Peyer's patch (tissue), 4 donors: Measurements from ENCODE around the gene B3GNT5. TPM values are rescaled to one million over a fixed set of nuclear protein-coding genes. Genes with fewer than 3 reads are reported as not detected.

Source experiments
- DNase-seq, 3 donors: peaks; one replicate each; pipeline ENCODE4 v3.0.0-alpha.2; 2017 to 2019
- H3K27ac ChIP-seq, 4 donors: fragments of 200-600 bp; sonication (generic); one replicate each; pipeline ENCODE4 v1.5.1; 2016 to 2019
- H3K27me3 ChIP-seq, 2 donors: fragments of 200-600 bp; sonication (generic); one replicate each; pipeline ENCODE4 v1.5.1; 2019
- H3K36me3 ChIP-seq, 3 donors: fragments of 200-600 bp; sonication (generic); one replicate each; pipeline ENCODE4 v1.5.1; 2016 to 2019
- H3K4me1 ChIP-seq, 4 donors: fragments of 200-600 bp; sonication (generic); one replicate each; pipeline ENCODE4 v1.5.1; 2016 to 2019
- H3K4me3 ChIP-seq, 4 donors: fragments of 200-600 bp; sonication (generic); 1 replicate in 3 of 4; 2 replicates in 1 of 4; pipeline ENCODE4 v1.5.1; 2016 to 2019; ENCODE audit warnings: mild to moderate bottlenecking in 1 of 4
- H3K9me3 ChIP-seq, 4 donors: fragments of 200-600 bp; sonication (generic); one replicate each; pipeline ENCODE4 v1.5.1; 2016 to 2019; ENCODE audit warnings: mild to moderate bottlenecking in 1 of 4
- POLR2A ChIP-seq, 2 donors: fragments of 450-650 bp; IDR thresholded peaks; one replicate each; pipeline ENCODE4 v1.5.1; 2017; ENCODE audit warnings: antibody characterized with exemption in 2 of 2, mild to moderate bottlenecking in 2 of 2, moderate library complexity in 2 of 2
- total RNA-seq, 4 donors: library from RNA; depleted of rRNA; stranded (reverse); fragments of >200 nt; gene quantifications; one replicate each; pipeline ENCODE4 v1.1.0, GENCODE V29; 2016
- TF ChIP-seq, protein P1 (sequence below), 6 experiments: fragments of 450-650 bp in 4 of 6; fragments of 200-600 bp in 2 of 6; sonication (generic) in 1 of 6; IDR thresholded peaks; one replicate each; pipeline ENCODE4 v1.5.1; 2017 to 2019; ENCODE audit warnings: antibody characterized with exemption in 6 of 6, mild to moderate bottlenecking in 3 of 6, moderate library complexity in 1 of 6

The B3GNT5 gene
- total RNA-seq, 4 donors from 2014 or later: 15.7 to 66.2 (median 42.2) TPM

DNA sequence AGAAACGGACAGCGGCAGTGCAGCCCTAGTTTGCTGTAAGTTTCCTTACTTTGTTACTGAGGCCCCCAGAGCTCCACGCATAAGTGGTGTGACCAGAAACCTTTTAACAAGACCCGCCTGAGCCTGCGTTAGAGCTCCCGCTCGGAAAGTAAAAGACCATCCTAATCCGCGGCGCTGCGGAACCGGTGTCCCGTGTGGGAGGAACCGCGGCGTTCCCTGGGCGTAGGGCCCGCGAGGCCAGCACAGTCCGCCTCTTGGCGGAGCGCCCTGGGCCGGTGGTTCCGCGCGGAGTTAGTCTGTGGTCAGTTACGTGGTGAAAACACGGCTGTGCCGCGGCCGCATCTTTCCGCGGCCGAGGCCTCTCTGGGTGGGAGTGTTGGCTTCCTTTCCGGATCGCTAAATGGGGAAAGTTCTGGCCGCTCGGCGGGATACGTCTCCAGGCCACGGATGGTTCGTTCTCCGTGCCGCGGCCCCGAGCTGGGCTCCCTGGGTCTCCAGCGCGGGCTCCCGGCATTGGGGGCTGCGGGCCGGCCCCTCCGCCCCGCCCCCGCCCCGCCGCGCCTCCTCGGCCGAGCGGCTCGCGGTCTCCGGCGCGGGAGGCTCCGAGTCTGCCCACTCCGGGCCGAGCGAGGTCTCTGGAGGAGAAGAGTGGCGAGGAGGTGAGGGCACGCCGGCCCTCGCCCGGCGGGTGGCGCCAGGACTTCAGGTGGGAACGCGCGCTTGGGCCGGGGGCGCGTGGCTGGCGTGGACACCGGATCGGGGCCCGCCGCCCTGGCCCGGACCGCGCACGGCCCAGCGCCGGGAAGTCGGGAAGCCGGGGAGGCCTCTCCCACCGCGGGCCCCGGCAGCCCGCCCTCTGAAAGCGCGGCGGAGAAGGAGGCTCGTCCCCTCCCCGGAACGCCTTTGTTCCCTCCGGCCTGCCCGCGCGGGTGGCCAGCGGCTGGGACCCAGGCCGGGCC lies 754 bp downstream of the B3GNT5 start:
- DNase-seq: peak; percentile 19 to 76 (median 68)
- no peaks in the 10 kb centered on the region for H3K36me3 ChIP-seq
- H3K9me3 ChIP-seq: no peaks in the 10 kb centered on the region
- no peaks in the 10 kb centered on the region for H3K27me3 ChIP-seq
- peaks cover 0 to 9% (median 0%) of the 10 kb centered on the region in 4 donors for H3K4me1 ChIP-seq
- no peak for TF ChIP-seq POLR2A (IDR thresholded peaks at IDR 0.05)
- TF ChIP-seq, protein P1, sequence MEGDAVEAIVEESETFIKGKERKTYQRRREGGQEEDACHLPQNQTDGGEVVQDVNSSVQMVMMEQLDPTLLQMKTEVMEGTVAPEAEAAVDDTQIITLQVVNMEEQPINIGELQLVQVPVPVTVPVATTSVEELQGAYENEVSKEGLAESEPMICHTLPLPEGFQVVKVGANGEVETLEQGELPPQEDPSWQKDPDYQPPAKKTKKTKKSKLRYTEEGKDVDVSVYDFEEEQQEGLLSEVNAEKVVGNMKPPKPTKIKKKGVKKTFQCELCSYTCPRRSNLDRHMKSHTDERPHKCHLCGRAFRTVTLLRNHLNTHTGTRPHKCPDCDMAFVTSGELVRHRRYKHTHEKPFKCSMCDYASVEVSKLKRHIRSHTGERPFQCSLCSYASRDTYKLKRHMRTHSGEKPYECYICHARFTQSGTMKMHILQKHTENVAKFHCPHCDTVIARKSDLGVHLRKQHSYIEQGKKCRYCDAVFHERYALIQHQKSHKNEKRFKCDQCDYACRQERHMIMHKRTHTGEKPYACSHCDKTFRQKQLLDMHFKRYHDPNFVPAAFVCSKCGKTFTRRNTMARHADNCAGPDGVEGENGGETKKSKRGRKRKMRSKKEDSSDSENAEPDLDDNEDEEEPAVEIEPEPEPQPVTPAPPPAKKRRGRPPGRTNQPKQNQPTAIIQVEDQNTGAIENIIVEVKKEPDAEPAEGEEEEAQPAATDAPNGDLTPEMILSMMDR (IDR thresholded peaks at IDR 0.05): peak in 1 of 6 experiments; percentile 23
- peak overlapping the region; percentile 63 to 91 (median 83) for H3K4me3 ChIP-seq
- peak overlapping the region; percentile 70 to 98 (median 96) for H3K27ac ChIP-seq

DNA sequence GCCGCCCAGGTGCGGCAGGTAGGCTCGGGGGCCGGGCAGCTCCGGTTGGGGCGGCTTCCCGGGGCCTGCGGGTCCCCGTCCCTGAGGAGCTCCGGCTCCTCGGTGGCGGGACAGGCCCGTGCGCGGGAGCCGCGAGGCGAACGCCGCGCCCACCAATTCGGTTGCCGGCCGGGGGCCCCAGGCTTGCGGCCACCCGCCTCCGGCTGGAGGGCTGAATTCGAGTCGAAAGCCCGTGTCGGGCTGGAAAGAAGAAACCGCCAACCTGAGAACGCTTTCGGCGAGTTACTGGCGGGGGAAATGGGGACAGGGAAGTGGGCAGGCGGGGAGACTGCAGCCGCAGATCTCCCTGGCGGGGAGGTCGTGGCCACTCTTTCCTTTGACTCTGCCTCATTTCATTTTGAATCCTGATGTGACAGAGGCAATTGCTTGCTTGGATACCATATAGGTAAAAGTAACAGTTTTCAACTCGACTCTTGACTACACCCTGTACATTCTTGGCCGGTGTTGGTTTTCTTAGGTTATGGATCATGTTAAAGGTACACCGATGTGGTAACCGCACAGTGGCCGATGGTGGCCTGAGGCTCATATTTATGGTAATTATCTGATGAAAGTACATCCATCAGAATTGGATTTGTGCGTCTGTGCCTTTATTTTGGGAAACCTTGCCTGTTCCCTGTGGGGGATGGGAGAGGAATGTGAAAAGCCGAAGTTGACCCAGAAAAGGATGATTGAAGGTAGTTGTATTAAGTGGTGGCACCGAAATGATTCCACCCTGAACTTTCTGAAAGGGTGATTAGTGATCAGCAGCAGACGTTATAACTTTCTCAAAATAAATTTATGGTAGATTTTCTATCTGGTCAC lies 1.7 kb downstream of the B3GNT5 start:
- TF ChIP-seq POLR2A (IDR thresholded peaks at IDR 0.05): peak in 1 of 2 donors; percentile 7
- TF ChIP-seq, protein P1 (IDR thresholded peaks at IDR 0.05): no peak

DNA sequence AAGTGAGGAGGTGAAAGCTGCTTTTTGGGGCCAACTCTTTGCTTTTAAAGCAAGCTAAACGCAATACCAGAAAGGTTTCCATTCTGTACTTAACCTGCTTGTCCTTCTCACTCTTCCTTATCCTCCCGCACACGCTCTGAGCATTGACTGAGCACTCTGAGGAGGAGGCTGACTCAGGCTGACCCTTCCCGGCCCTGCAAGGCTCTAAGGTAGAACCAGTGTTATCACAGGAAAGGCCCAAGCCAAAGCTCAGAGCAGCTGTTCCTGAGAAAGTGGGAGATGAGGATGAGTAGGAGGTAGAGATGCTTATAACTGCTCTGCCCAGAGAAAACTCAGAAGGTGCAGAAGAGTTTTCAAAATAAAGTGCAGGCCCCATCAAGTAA lies 2.3 kb downstream of the B3GNT5 start:
- Histone ChIP-seq H3K36me3 (no peaks in the 10 kb centered on the region), H3K9me3 (no peaks in the 10 kb centered on the region), H3K4me3 (peak overlapping the region in 3 of 4 donors; percentile 80 to 91 (median 86)), H3K27ac (peak overlapping the region in 3 of 4 donors; percentile 95 to 98 (median 97)), H3K4me1 (peaks cover 0 to 21% (median 3%) of the 10 kb centered on the region in 4 donors), H3K27me3 (no peaks in the 10 kb centered on the region)
- TF ChIP-seq, protein P1 (IDR thresholded peaks at IDR 0.05): no peak
- peak in 1 of 2 donors; percentile 70 for TF ChIP-seq POLR2A (IDR thresholded peaks at IDR 0.05)
- DNase-seq: peak in 1 of 3 donors; percentile 70

More for the DNA sequence above, 1.7 kb downstream of the B3GNT5 start:
- H3K27me3 ChIP-seq: no peaks in the 10 kb centered on the region
- H3K27ac ChIP-seq: peak overlapping the region; percentile 70 to 98 (median 96)
- peak overlapping the region; percentile 63 to 91 (median 83) for H3K4me3 ChIP-seq
- H3K36me3 ChIP-seq: no peaks in the 10 kb centered on the region
- DNase-seq: peak in 1 of 3 donors; percentile 65
- peaks cover 0 to 19% (median 2%) of the 10 kb centered on the region in 4 donors for H3K4me1 ChIP-seq
- no peaks in the 10 kb centered on the region for H3K9me3 ChIP-seq

DNA sequence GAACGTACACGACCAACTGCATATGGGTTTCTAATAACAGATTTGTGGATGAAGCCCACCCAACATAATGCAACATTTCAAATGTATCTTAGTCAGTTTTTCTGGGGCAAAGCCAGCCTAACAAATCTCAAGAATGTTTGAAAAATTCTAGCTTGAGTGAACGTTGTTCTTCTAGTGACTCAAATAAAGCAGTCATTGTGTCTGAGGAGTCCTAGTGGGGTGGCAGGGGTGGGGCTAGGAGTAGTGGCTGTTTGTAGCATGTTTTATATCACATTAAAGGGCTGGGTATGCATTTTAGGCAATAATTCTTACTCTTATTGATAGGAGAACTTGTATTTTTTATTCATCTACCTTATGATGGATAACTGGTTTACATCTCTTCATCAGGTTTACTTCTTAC lies 6.0 kb downstream of the B3GNT5 start:
- H3K4me3 ChIP-seq: peak overlapping the region in 1 of 4 donors; percentile 0
- H3K36me3 ChIP-seq: no peaks in the 10 kb centered on the region
- no peak for TF ChIP-seq POLR2A (IDR thresholded peaks at IDR 0.05)
- TF ChIP-seq, protein P1 (IDR thresholded peaks at IDR 0.05): no peak
- no peak for DNase-seq
- H3K27ac ChIP-seq: peak overlapping the region in 3 of 4 donors; percentile 36 to 74 (median 46)
- no peaks in the 10 kb centered on the region for H3K9me3 ChIP-seq
- H3K27me3 ChIP-seq: no peaks in the 10 kb centered on the region
- peaks cover 0 to 46% (median 5%) of the 10 kb centered on the region in 4 donors for H3K4me1 ChIP-seq

DNA sequence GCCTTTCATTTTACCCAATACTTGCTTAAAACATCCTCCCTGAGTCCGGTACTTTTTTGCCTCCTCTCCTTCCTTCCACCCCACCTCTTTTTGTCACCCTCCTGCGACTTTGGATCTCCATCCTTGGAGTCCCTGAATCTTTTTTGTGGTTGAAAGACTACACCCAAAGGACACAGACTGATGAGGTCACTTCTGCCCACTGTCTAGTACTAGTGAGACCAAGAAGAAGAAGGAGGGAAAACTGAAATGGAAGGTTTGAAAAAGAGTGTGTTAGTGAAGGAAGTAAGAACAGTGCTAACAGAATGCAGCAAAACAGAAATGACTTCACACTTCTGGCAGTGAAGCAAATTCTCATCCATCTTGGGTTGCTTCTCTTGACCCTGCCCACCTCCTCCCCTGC lies 6.6 kb downstream of the B3GNT5 start:
- Histone ChIP-seq H3K4me1 (peaks cover 0 to 50% (median 5%) of the 10 kb centered on the region in 4 donors), H3K9me3 (no peaks in the 10 kb centered on the region), H3K4me3 (no peak overlapping the region), H3K27ac (peak overlapping the region in 3 of 4 donors; percentile 36 to 74 (median 46)), H3K27me3 (no peaks in the 10 kb centered on the region), H3K36me3 (no peaks in the 10 kb centered on the region)
- TF ChIP-seq POLR2A (IDR thresholded peaks at IDR 0.05): no peak
- TF ChIP-seq, protein P1 (IDR thresholded peaks at IDR 0.05): no peak
- no peak for DNase-seq
